ENCODE results near the gene P4HA2. TPM values are rescaled to one million over a fixed set of nuclear protein-coding genes. Genes with fewer than 3 reads are reported as not detected.

The P4HA2 gene
- total and polyA plus RNA-seq, 2 of the 8 experiments (the other 6 are each of a cell fraction or from before 2014, with no cell fraction given): 7.4 to 9.3 TPM

DNA sequence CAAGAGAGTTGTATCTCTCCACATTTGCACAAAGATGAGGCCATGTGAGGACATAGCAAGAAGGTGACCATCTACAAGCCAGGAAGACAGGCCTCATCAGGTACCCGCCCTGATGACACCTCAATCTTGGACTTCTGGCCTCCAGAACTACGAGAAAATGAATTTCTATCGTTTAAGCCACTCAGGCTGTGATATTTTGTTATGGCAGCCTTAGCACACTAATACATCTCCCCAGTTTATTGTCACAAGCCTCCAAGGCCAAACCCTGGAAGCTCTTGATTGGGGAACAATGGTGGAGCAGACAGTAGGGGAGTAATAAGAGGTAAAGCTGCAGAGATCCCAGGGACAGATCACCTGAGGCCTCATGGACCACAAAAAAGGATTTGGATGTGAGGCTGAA, 7.7 kb upstream of the P4HA2 start (continued):
- TF ChIP-seq POLR2A (IDR thresholded peaks at IDR 0.05; ENCODE audit: control extremely low read depth in 1 of 2, low read depth in 2 of 2, low read length in 2 of 2): no peak
- no peak for TF ChIP-seq SIN3A (conservative IDR thresholded peaks at IDR 0.05 in 1 of 2, IDR thresholded peaks at IDR 0.05 in 1 of 2; ENCODE audit: low read depth in 1 of 2, low read length in 2 of 2)

Measured in H1 (cell line).